Activated B cell treated with CpG ODN at 0.5 μM for 24 hours (primary cell): Measurements from ENCODE around the gene CCR7. TPM values are rescaled to one million over a fixed set of nuclear protein-coding genes. Genes with fewer than 3 reads are reported as not detected.
A peak's percentile ranks its signal among the peaks of the same experiment; 100 is the strongest.

Experiments
- ATAC-seq: fragments of 200-7000 bp; cut with Tn5 transposase; one replicate; pipeline ENCODE4 v1.10.0; 2021; ENCODE audit warnings: low read depth, mild to moderate bottlenecking, moderate library complexity
- CTCF ChIA-PET: fragments of 350-600 bp; sonication (Branson Sonifier 250); formaldehyde crosslinking; loops from one replicate; lab custom pipeline; 2021; ENCODE audit warnings: antibody characterized with exemption; lab: Charles Lee
- POLR2A ChIA-PET: fragments of 350-600 bp; sonication (Branson Sonifier 250); formaldehyde crosslinking; loops from one replicate; lab custom pipeline; 2021; ENCODE audit warnings: antibody characterized with exemption; lab: Charles Lee
- DNase-seq: peaks from one replicate; pipeline ENCODE4 v3.0.0; 2022
- H3K27ac Mint-ChIP-seq: one replicate; pipeline ENCODE4 v1.8.0; 2020; ENCODE audit warnings: mixed read lengths
- H3K27me3 Mint-ChIP-seq: one replicate; pipeline ENCODE4 v1.8.0; 2021; ENCODE audit warnings: mixed read lengths
- H3K36me3 Mint-ChIP-seq: one replicate; pipeline ENCODE4 v1.8.0; 2021; ENCODE audit warnings: low read depth, mixed read lengths
- H3K4me1 Mint-ChIP-seq: one replicate; pipeline ENCODE4 v1.8.0; 2021; ENCODE audit warnings: mixed read lengths
- H3K4me3 Mint-ChIP-seq: one replicate; pipeline ENCODE4 v1.8.0; 2020; ENCODE audit warnings: mild to moderate bottlenecking, mixed read lengths
- H3K9me3 Mint-ChIP-seq: one replicate; pipeline ENCODE4 v1.8.0; 2020; ENCODE audit warnings: mixed read lengths
- CTCF ChIP-seq: fragments of 200-600 bp; IDR thresholded peaks from one replicate; pipeline ENCODE4 v1.8.0; 2022; ENCODE audit warnings: antibody characterized with exemption, mild to moderate bottlenecking
- intact Hi-C: fragments of 100-400 bp; cut with micrococcal nuclease; formaldehyde crosslinking; loops from one replicate; pipeline ENCODE4 v1.15.1; 2024
- total RNA-seq: library from RNA; stranded (reverse); gene quantifications from 2 replicates; pipeline ENCODE4 v1.2.3, GENCODE V29; 2022

CCR7 gene
- total RNA-seq, 1 donor from 2014 or later: 572 TPM

GRCh38 chr17:40612599-40613244 is 47.5 kb upstream of the CCR7 start:
- Mint-ChIP-seq H3K27me3 (no peaks in the 10 kb centered on the region), H3K9me3 (no peaks in the 10 kb centered on the region), H3K4me1 (peaks cover 84% of the 10 kb centered on the region), H3K4me3 (no peak overlapping the region), H3K36me3 (no peaks in the 10 kb centered on the region), H3K27ac (peak overlapping the region; percentile 83)
- ChIA-PET CTCF (interaction anchor here (13.7 kb wide), 1 partner anchor 54 kb away, joined by 426 read pairs; the partner anchor contains the start of gene CCR7), POLR2A (interaction anchor here (1.5 to 21.8 kb wide), 4 partner anchors 9 to 60 kb away, joined by 3 to 1885 read pairs (median 120); partner anchors contain the start of gene CCR7)
- intact Hi-C loops: no loop called here
- no peak for DNase-seq
- no peak for TF ChIP-seq CTCF
- no peak for ATAC-seq

- Mint-ChIP-seq H3K4me3 (no peak overlapping the region), H3K4me1 (peaks cover 82% of the 10 kb centered on the region), H3K27ac (peak overlapping the region; percentile 50), H3K27me3 (no peaks in the 10 kb centered on the region), H3K9me3 (no peaks in the 10 kb centered on the region), H3K36me3 (no peaks in the 10 kb centered on the region)
- ChIA-PET CTCF (interaction anchor here (13.7 kb wide), 1 partner anchor 54 kb away, joined by 426 read pairs; the partner anchor contains the start of gene CCR7), POLR2A (interaction anchor here (0.7 to 21.8 kb wide), 6 partner anchors 9 to 1076 kb away, joined by 3 to 1885 read pairs (median 4); partner anchors contain the start of gene CCR7)
- ATAC-seq: no peak
- intact Hi-C loops: no loop called here
- no peak for TF ChIP-seq CTCF
- DNase-seq: no peak
Measured at GRCh38 chr17:40611840-40612474, 46.7 kb upstream of the CCR7 start.

DNA sequence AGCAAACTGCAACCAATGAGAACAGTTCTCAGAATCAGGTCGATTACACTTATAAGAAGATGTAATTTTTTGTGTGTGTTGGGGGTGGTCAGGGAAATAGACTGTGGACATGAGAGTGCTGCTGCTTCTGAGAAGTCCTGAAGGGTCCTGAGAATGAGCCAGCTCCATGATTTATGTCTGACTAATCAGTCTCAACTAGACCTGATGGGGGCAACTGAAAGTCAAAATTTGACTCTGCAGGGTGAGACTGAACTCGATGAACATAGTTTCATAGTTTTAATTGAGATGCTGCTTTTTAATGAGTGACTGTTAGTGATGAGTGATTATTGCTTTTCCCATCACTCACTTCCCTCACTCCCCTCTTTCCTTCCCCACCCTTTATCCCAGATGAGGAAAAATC is 45.1 kb upstream of the CCR7 start:
- peak overlapping the region; percentile 15 for H3K27ac Mint-ChIP-seq
- no peak for ATAC-seq
- intact Hi-C loops: no loop called here
- no peak for TF ChIP-seq CTCF
- no peak overlapping the region for H3K4me3 Mint-ChIP-seq
- ChIA-PET POLR2A (interaction anchor here (0.7 to 21.8 kb wide), 8 partner anchors 8 to 134 kb away, joined by 3 to 1885 read pairs (median 4); partner anchors contain the start of gene CCR7), CTCF (interaction anchor here (0.6 to 13.7 kb wide), 2 partner anchors 52 to 77 kb away, joined by 3 to 426 read pairs; partner anchors contain the start of gene CCR7)
- H3K4me1 Mint-ChIP-seq: peaks cover 68% of the 10 kb centered on the region
- H3K36me3 Mint-ChIP-seq: no peaks in the 10 kb centered on the region
- H3K9me3 Mint-ChIP-seq: no peaks in the 10 kb centered on the region
- no peaks in the 10 kb centered on the region for H3K27me3 Mint-ChIP-seq
- DNase-seq: no peak

DNA sequence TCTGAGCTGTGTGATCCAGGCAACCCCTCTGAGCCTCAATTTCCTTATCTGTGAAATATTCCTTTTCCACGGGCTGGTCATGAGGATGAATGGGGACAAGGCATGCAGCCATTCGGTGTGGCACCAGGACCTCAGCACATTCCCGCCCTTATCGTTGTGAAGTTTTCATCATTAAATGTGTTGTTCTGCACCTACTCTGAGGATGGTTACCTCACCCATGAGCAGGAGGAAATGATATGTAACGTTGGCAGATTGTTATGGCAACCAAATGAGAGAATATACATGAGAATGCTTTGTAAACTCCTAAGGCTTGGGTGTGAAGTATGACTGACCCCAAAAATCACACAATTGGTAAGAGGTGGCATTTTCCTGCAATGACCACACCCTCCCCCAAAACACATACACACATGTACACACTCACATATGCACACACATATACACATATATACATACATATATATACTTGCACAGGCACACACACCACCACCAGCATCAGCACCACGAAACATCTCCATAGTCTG is 42.8 kb upstream of the CCR7 start:
- H3K27ac Mint-ChIP-seq: no peak overlapping the region
- TF ChIP-seq CTCF: no peak
- no peaks in the 10 kb centered on the region for H3K27me3 Mint-ChIP-seq
- intact Hi-C loops: no loop called here
- ATAC-seq: peak; percentile 73
- H3K4me1 Mint-ChIP-seq: peaks cover 61% of the 10 kb centered on the region
- ChIA-PET POLR2A (interaction anchor here (21.8 kb wide), 1 partner anchor 55 kb away, joined by 1885 read pairs; the partner anchor contains the start of gene CCR7), CTCF (no interaction called here)
- no peak for DNase-seq
- H3K36me3 Mint-ChIP-seq: no peaks in the 10 kb centered on the region
- no peaks in the 10 kb centered on the region for H3K9me3 Mint-ChIP-seq
- no peak overlapping the region for H3K4me3 Mint-ChIP-seq

DNA sequence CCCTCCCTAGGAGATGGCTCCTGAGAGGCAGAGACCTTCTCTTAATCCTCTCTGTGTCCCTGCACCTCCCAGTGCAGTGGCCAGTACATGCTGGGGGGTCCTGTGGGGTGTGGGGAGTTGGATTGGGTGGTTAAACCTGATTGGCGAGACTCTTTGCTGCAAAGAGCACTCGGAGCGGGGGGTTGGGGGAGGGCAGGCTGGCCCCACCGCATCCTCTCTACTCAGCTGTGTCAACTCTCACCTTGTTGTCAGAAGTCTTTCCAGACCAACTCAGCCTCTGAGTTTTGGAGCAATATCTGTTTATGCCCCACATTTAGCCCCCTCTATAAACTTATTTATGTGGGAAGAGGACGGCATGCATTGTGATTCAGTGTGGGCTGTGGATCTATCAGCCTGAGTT is 42.4 kb upstream of the CCR7 start:
- intact Hi-C loops: no loop called here
- Mint-ChIP-seq H3K36me3 (no peaks in the 10 kb centered on the region), H3K4me3 (no peak overlapping the region), H3K4me1 (peaks cover 63% of the 10 kb centered on the region), H3K9me3 (no peaks in the 10 kb centered on the region), H3K27ac (no peak overlapping the region), H3K27me3 (no peaks in the 10 kb centered on the region)
- no peak for ATAC-seq
- no peak for TF ChIP-seq CTCF
- CTCF ChIA-PET: no interaction called here
- POLR2A ChIA-PET: interaction anchor here (21.8 kb wide), 1 partner anchor 55 kb away, joined by 1885 read pairs; the partner anchor contains the start of gene CCR7
- no peak for DNase-seq
